Activated CD8-positive, alpha-beta memory T cell treated with anti-CD3 and anti-CD28 coated beads for 24 hours (primary cell): ENCODE results near the gene COPS7B.
"Not testable (repeated sequence)": the region's sequence is repeated elsewhere in the genome, so short reads cannot be mapped to it uniquely, and the experiment has no call there.

Experiments
- DNase-seq: peaks from one replicate; pipeline ENCODE4 v3.0.0-alpha.2; 2020

COPS7B gene

DNA sequence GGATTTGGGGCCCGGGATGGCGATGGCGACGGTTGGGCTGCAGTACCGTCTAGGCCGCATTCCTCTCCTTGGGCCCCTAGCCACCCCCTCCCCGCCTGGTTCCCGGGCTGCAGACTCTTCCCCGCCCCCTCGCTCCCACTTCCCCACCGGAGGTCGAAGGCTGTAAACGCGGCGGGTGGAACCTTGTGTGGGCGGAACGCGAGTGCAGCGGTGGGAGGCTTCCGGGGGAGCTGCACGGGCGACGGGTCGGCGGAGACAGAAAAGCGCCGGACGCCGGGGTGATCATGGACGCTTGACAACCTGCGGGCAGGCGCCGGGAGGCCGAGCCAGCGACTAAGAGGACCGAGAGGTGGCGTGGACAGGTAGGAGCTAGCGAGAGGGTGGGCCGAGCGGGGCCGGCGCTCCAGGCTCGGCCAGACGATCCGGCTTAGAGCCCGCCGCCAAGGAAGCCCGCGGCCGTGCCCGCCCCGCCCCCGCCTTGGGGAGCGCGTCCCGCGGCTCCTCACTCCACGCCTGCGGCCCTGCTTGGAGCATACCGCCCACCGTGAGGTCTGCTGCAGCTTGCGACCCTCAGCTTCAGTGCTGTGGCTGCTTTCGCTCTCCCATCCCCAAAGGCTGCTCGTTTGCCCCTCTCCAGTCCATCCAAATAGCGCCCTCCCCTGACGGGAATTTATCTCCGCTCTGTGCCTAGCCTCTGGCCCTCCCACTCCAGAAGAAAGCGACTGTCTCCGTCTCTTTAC lies at the start of gene COPS7B:
Gene COPS7B, plus strand, starts transcription at position 269 of the 740 bp plus-strand sequence. CDS start 2,126 bp downstream, outside the sequence.
- peak; percentile 93 for DNase-seq

DNA sequence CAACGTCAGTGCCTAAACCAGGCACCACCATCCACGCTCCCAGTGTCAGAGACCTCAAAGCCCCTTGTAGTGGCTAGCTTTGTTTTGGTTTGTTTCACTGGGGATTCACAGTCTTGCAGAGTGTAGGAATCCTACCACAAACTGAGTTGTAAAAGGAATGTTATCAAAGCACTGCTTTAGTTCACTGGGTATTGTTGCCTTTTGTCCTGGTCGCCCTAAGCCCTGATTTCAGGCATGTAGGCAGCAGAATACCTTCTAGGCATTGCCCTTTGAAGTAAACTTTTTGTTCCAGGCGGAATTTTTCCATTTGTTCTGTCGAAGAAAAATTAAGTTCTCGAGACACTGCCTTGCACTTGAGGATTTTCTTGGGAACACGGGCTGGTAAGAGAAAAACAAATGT lies 48.5 kb upstream of the COPS7B start:
- DNase-seq, result no peak

DNA sequence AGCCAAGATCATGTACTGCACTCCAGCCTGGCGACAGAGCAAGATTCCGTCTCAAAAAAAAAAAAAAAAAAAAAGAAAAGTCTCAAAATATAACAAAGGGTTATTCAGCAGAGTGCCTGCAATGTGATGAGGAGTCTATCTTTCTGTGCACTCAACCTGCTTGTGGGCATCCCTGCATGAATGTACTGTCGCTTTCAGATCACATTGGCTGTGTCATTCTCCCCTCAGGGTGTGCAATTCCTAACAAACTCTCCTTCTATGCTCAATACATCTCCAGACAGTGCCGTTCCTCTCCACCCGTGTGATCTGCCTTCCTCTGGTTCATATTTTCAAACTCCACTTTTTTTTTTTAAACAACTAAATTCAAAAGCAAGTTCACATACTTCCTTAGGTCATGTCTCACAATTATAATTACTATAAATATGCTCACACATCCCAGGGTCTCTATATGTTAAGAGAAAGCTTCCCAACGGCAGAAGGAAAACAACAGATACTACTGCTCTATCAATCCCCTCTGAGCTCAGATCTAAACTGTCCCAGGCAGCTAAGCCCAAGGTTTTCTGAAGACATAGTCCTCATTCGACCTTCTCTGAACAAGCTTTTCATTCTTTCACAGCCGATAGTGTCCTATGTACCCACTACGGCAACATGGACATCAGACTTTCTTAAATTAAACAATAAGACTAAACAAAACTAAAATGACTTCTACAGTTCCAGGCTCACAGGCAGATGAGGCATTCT lies 42.7 kb upstream of the COPS7B start:
- DNase-seq, result no peak

DNA sequence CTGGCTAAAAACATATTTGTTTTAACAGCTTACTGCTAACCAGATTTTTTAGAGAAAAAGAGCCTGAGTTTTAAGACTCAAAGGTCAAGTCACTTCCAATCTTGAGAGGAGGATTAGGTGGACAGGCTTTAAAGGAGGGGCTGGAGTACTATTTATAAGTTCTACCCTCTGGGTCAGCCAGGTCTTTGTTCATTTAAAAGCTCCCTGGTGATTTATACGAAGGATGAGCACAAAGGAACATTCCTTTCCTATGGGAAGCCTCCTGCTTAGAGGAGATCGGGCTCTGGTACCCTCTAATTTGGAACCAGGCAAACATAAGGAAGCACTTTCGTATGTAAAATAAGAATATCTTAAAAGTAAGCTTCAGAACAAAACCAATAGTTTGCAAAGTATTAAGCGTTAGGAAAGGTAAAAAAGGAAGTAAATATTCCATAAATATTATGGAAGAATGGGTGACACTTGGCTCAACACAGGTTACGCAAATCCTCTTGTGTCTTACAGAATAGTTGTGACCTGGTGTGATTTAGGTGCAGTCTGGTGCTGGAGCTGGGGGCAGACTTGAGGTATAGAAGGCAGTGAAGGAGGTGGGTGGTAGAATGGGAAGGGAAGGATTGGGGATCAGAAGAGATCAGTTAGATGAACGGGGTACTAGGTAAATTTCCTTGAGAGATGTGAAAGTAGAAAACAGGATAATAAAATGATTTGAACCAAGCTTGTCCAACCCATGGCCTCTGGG lies 40.8 kb upstream of the COPS7B start:
- DNase-seq, result no peak

DNA sequence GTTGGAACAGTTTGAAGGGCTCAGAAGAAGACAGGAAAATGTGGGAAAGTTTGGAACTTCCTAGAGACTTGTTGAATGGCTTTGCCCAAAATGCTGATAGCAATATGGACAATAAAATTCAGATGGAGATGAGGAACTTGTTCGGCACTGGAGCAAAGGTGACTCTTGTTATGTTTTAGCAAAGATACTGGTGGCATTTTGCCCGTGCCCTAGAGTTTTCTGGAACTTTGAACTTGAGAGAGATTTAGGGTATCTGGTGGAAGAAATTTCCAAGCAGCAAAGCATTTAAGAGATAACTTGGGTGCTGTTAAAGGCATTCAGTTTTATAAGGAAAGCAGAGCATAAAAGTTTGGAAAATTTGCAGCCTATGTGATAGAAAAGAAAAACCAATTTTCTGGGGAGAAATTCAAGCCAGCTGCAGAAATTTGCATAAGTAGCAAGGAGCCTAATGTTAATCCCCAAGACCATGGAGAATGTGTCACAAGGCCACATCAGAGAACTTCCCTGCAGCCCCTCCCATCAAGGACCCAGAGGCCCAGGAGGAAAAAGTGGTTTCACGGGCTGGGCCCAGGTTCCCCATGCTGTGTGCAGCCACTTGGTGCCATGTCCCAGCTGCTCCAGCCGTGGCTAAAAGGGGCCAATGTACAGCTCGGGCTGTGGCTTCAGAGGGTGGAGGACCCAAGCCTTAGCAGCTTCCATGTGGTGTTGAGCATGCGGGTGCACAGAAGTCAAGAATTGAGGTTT lies 37.9 kb upstream of the COPS7B start:
- DNase-seq, result not testable (repeated sequence)

DNA sequence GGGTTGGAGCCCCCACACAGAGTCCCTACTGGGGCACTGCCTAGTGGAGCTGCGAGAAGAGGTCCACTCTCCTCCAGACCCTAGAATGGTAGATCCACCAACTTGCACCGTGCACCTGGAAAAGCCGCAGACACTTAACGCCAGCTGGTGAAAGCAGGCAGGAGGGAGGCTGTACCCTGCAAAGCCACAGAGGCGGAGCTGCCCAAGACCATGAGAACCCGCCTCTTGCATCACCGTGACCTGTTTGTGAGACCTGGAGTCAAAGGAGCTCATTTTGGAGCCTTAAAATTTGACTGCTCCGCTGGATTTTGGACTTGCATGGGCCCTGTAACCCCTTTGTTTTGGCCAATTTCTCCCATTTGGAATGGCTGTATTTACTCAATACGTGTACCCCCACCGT lies 37.2 kb upstream of the COPS7B start:
- not testable (repeated sequence) for DNase-seq

DNA sequence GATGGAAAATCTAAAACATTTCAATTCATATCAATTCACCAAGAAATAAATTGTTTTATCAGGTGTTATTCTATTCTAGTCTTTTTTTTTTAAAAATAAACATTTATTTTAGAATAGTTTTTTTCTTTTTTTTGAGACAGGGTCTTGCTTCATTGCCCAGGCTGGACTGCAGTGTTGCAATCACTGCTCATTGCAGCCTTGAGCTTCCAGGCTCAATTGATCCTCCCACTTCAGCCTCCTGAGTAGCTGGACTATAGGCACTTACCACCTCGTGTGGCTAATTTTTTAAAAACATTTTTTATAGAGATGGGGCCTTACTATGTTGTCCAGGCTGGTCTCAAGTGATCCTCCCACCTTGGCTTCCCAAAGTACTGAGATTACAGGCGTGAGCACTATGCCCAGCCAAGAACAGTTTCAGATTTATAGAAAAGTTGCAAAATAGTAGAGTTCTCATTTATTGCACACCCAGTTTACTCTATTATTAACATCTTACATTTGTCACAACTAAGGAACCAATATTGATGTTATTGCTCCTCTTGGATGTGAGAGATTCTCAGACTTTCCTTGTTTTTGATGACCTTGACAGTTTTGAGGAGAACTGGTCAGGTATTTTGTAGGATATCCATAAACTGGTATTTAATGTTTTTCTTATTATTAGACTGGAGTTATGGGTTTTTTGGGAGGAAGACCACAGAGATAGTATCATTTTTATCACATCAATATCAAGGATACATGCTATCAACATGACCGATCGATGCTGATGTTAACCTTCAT lies 35.0 kb upstream of the COPS7B start:
- DNase-seq, result no peak

DNA sequence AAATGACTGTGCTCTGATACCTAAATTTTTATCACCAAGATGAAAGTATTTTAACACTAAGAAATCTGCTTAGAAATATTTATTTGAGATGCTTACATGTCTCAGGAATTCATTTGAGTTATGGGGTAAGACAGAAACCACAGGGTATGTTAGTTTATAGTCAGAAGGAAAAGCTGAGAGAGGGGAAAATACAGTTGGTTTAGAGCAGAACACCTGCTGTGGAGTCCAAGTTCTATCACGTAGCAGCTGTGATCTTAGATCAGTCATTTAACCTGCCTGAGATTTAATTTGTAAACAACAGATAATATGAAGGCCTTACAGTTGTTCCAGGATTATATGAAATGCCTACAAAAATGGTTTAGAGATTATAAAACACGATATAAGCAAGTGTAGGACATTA lies 34.2 kb upstream of the COPS7B start:
- no peak for DNase-seq

DNA sequence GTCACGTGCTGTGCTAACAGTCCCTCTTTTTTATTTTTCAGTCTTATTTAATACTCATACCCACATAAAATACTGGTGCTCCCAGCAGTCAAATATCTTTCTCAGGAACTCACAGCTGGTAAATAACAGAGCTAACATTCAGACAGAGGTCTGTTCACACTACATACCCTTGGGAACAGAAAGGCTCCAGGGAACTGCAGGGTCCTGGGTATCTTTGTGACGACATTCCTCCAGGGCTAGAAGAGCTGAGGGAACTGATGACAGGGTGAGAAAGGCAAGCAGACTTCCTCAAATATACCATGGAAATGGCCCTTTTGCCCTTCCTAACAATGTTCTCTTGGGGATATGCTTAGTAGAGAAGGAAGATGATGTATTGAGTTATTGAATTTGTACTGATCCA lies 24.5 kb upstream of the COPS7B start:
- DNase-seq, result no peak

DNA sequence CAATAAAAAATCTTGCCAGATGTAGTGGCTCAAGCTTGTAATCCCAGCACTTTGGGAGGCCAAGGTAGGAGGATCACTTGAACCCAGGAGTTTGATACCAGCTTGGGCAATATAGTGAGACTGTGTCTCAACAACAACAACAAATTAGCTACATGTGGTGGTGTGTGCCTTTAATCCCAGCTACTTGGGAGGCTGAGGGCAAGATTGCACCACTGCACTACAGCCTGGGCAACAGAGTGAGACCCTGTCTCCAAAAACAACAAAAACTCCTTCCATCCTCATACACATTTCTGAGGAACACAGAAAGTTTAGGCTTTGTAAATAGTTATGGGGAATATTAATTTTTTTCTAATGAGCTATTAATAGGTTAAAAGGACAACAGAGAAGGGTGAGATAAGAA lies 22.1 kb upstream of the COPS7B start:
- DNase-seq, result no peak

DNA sequence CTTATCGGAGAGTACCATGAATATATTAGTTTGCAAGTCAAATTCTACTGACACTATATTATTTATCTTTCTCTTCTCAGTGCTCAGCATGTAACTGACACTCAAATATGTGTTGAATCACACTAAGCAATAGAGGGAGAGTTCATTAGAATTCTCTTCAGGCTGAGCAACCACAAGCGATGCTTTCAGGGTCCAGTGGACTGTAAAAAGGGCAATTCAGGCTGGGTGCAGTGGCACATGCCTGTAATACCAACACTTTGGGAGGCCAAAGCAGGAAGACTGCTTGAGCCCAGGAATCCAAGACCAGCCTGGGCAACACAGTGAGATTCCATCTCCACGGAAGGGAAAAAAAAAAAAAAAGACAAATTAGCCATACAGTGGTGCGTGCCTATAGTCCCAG lies 21.5 kb upstream of the COPS7B start:
- DNase-seq, result no peak

DNA sequence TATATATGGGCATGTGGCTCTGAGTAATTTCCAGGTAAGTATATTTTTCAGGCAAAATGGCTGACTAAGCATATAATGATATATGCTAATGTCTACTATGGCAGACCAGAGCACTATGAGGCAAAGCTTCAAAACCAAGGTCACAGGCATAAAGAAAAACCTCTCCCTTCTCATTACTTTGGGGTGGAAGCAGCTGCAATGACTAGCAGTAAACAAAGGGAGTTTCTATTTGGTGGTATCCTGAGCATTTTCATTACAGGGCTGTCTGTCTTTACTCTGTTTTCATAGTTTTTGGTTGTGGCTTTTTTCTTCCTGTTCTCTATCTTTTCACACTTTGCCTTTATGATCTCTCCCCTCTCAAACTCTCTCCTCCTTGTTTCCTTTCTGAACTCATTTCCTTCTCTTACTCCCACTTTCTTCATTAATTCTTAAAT lies 20.7 kb upstream of the COPS7B start:
- DNase-seq, result no peak

DNA sequence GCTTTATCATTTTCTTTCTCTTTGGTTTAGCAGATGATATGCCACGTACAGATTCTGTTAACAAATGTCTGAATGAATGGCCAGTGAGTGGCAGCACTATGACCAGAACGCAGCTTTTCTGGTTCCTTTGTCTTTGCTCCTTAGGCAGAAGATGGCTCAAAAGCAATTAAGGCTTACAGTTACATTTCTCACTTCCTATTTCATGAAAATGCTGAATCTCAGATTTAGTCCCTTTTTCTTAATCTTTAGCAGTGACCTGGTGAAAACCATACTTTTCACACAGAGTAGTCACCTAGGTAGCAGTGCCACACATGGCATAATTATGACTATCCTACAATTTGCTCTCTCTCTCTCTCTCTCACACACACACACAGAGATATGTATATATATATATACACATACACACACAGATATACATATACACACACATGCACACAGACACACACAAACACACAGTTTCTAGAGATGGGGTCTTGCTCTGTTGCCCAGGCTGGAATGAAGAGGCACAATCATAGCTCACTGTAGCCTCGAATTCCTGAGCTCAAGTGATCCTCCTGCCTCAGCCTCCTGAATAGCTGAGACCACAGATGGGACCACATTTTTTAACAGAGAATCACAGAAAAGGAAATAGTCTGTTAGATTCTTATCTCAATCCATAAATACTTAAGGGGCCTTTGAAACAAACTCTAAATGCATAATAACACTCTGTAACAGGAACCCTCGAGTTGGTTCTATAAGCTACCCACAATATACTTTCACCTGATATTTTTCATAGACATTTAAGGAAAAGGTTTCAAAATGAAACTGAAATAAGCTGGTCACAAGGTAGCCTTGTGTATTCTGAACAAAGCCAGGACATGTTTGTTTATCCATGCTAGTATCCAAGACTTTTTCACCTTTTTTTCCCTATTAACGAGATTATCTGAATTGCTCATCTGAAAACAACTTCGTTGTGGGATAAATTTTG lies 16.8 kb upstream of the COPS7B start:
- no peak for DNase-seq

DNA sequence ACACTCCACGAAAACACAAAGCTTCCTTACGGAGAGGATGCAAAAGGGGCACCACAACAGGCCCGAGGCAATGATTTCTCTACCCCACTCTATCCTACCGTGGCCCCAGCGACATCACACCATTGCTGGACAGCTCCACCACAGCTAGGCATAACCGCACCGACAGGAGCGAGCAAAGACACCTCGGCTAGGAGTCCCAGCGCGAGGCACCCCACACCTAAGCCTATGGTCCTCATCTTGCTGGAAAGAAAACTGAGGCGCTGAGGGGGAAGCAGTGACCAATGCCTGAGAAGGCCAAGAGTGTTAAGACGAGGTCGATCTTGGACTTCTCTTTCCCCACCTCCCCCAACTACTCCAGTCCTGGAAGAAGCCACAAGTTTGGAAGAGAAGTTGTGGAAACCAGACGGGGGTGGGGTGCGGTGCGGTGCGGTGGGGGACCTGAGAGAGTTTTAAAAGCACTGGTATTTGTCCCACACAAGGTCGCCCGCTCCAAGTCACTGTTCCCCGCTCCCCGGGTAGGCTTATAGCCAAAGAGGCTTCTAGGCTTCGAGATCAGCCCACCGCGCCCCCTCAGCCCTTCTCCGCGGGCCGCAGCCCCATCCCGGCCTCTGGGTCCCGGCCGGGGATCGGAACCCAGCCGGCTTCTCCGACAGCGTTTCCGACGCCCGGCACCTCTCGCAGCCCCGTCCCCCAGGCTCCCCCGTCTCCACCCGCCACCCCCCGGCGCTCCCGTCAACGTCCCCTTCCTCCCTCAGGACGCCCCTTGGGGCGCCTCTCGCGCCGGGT lies 5.9 kb upstream of the COPS7B start:
- peak; percentile 59 for DNase-seq

DNA sequence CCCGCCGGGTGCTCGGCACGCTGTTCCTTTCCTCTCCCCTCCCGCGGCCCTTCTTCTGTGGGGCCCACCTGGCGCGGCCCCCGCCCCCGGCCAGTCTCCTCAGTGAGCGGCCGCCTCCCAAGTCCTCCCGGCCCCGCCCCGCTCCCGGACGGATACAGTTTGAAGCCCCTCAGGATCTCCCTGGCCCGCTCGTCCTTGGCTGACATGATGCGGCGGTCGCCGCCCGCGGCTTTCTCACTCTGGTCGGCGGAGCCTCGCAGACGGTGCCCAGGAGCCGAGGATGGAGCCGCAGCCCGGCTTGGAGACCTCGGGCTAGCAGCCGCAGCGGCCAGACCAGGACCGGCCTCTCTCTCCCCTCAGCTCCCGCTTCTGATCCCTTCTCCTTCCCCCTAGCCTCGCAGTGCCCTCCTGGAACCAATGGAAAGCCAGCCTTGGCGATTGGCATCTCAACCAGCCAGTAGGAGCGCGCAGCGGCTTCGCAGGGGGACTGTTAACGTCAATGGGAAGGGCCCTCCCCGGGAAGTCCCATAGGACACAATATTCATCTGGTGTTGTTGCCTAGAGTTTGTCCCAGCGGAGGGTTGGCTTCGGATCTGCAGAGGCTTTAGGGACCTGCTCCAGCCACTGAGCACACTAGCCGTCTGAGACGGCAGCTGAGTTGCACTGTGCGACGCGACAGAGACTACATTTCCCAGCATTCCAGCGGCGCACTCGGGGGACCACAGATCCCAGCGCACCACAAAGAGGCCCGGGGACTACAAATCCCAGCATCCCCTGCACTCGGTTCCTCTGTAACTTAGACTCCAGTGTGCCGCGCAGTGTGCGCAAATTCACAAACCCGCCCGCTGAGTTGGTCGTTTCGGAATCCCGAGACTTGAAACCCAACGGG lies 5.1 kb upstream of the COPS7B start, which contains the start of gene PDE6D:
Gene PDE6D, minus strand, starts transcription at position 374 of the 889 bp plus-strand sequence. Its CDS starts 168 bp downstream, at position 206.
- DNase-seq, result peak; percentile 100

DNA sequence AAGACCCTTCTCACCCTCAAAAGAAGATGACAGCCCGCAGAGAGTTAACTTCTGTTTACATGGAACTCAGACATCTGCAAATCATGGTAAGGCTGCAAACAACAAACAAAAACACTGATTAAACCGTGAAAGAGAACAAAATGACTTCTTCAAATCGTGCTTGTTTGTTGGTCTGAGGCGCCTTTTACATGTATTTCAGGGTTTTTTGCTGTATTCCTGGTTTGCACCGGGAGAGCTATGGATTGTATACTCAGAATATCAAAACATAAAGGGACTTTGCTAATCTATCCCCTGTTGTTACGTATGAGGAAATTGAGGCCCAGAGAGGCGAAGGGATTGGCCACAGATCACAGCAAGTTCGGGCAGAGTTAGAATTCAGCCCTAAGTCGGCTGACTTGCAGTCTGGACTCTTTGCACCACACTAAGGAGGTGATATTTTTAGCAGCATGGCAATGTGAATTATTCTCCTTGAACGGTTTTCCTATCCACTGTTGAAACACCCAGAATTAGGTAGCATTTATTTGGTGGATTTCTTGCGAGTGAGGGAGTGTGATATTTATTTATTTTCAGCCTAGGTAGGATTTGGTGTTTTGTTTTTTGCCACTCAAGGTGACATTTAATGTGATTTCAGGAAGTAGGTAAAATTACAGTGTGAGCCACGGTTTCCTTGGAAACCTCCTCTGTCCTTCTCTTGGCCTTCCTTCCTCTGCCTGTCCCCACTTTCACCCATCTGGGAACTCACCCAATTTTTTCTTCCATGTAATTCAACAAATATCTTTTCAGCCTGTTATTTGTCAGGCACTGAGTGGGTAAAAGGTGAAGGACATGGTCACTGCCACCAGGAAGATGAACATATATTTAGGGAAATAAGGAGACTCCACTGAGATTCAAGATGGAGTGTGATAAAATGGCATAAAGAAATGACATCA lies 4.2 kb upstream of the COPS7B start:
- DNase-seq, result no peak

DNA sequence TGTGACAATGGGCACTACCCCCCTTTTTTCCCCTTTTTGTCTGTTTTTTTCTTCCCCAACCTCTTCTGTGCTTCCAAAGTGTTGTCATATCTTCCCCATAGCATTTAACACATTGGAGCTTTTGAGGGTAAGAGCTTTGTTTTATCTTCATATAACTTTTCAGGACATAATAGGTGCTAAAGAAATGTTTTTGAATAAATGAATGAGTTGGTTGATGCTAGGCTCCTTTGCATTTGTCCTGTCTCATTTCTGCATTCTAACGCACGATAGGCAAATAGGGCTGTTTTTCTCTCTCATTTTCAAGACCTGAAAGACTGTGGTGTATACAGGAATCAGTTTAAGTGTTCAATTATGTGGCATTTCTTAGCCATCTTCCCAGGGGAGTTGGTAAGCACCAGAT lies 832 bp upstream of the COPS7B start:
- DNase-seq, result no peak

DNA sequence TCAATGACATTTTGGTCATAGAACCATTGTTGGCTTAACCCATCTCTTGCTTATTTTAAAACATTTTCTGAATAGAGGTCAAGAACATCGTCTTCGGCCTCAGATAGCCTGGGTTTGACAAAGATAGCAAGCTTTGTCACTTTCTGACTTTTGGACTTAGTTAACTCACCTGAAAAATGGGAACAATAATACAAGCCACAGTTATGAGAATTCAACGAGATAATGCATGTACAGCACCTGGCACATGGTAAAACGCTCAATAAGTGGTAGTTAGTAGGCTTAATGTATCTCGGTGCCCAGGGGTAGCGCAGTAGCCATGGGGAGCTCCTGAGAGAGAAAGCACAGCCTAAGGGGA lies 446 bp upstream of the COPS7B start:
- no peak for DNase-seq
